T-helper 1 cell (primary cell): ENCODE results near the gene RPS3A.
"Not testable (repeated sequence)": the region's sequence is repeated elsewhere in the genome, so short reads cannot be mapped to it uniquely, and the experiment has no call there.

ENCODE experiments used
- DNase-seq, 5 donors: peaks; one replicate each; pipeline ENCODE4 v3.0.0-alpha.2; 2012 to 2020

The RPS3A gene

DNA sequence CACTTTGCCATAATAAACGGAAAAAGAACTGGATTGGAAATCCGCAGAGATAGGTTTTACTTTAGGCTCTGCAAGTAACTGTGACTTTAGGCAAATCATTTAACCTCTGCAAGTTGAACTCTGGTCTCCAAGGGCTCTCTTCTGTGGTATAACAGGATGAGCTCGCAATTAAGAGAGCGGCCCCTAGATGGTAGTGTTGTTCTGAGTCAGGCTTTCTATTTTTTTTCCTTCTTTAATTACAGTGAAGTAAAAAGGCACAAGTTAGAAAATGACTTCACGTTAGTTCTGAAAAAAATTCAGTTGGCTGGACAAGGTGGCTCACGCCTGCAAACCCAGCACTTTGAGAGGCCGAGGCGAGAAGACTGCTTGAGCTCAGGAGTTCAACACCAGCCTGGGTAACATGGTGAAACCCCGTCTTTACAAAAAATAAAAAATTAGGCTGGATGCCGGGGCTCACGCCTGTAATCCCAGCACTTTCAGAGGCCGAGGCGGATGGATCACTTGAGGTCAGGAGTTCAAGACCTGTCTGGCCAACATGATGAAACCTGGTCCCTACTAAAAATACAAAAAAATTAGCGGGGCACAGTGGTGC, 18.0 kb downstream of the RPS3A start:
- peak in 4 of 5 donors; percentile 9 to 55 (median 34) for DNase-seq

DNA sequence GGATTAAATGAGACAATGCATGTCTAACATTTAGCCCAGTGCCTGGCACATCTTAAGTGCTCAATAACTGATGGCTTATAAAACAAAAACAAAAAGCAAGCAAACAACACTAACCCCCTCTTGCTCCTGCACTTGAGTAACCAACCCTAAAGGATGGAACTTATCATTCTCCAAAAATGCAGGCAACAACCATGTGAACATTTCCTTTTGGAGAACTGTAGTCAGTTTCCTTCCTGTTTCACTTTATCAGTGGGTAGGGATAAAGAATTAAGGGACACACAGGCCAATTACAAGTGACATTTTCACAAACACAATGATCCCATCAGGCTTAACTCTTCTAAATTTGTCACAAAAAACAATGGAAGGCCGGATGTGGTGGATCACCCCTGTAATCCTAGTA, 30.4 kb downstream of the RPS3A start:
- DNase-seq = no peak

DNA sequence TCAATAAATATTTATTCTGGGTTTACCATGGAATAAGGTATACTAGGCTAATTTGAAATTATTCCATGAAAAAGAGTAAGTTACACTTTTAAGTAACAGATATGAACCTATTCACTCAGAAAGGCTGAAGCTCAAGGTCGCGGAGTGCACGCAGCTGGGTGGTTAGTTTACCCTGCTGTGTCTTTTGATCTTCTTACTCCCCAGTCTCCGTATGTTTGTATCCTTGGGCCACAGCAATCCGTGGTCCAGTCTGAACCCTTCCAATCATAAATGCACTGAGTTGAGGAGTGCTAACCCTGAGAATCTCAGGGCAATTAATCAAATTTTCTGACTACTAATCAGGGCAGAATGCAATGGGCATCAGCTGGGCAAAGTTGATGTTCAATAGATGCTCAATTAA, 33.9 kb downstream of the RPS3A start:
- DNase-seq = no peak

DNA sequence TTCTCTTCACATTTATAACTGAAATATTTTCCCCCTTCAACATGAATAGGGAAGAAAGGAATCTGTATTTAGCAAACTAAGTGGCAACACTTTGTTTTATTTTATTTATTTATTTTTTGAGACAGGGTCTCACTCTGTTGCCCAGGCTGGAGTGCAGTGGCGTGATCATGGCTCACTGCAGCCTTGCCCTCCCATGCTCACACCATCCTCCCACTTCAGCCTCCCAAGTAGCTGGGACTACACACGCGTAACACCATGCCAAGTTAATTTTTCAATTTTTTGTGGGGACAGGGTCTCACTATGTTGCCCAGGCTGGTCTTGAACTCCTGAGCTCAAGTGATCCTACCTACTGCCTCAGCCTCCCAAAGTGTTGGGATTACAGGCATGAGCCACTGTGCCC, 36.6 kb downstream of the RPS3A start:
- not testable (repeated sequence) for DNase-seq

DNA sequence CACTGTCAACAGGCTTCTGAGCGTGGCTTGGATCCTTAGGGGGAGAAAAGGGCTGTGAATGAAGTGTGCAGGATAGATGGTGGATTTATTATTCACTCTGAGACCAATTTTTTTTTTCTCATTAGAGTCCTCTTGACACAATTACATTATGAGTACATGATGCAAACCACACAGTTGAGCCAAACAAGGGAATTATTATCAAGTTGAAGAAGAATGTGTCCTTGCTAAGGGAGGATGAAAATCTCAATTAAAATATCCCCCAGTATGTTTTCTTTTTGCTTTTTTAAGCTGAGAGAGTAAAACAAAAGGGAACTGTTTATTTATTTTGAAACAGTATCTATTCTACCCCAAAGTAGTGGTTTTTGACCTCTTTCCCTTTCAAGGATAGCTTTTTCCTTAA, 40.4 kb downstream of the RPS3A start:
- DNase-seq = no peak

DNA sequence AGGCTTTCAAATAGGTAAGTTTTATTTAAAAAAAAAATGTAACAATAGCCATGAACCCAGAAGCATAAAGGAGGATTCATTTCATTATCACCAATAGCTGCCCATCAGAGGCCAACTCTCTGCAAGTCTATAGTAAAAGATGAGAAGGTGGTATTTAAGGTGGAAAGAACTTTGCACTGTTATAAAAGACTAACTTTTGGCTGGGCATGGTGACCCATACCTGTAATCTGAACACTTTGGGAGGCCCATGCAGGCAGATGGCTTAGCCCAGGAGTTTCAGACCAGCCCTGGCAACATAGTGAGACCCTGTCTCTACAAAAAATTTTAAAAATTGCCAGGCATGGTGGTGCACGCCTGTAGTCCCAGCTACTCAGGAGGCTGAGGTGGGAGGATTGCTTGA, 43.3 kb downstream of the RPS3A start:
- no peak for DNase-seq

DNA sequence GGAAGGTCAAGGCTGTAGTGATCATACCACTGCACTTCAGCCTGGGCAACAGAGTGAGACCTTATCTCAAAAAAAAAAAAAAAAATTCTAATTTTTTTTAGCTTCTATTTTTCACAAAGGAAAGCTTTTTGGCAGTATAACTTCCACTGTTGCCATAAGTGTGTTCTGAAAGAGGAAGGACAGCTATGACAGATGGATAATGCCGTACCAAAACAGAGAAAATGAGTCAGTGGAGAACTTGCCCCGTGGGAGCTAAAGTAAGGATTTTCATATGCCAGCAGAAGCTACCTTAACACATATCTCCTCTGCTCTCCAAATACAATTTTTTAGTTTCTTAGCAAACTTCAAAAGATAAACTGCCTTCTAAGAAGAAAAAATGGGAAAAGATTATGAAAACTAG, 43.7 kb downstream of the RPS3A start:
- DNase-seq = no peak

DNA sequence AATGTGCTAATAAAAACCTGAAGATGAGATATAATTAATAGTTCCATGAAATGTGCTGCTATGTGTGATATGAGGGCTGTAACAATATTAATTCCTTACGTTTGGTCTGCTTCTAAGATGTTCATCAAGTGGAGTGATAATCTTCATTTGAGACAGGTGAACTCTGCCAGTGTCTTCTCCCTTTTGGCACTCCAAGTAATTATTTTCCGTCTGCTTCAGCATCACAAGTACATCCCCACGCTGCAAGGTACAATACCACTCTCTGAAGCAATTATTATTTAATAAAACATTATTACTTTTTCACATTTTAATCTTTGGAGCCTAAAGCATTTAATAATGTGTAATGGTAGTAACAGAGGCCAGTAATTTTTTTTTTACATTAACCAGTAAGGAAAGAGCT, 44.4 kb downstream of the RPS3A start:
- DNase-seq = no peak

DNA sequence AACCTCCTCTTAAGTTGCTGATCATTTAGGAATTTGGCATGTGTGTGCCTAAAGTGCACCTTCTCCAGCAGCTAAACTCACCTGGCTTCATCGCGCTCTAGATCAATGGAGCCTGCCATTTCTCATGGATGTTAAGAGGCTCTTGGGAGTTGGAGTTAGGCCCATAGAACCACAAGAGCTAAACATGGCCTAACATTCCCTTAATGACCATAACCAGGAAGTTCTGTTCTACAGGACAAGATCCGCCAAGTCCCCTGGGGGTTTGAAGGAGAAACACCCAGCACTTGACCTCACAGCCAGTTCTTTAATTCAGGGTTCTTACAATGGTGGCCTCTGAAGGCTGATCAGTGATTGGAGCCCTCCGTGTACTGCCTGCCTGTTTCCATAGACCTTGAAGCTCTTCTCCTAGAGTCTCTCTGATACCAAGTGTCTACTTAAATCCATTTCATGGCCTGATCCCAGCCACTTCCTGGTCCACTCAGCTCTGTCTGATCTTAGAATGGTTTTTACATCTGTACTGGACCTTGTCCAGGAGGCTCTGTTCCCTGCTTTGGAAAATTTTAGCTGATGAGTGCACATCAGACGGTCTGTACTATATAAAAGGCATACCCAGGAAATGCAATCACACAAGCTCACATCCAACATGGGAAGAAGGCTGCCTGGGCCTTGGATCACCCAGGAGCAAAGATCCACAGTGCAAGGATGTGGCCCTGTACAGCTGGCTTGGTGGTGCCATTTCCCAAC, 45.1 kb downstream of the RPS3A start:
- DNase-seq = no peak

DNA sequence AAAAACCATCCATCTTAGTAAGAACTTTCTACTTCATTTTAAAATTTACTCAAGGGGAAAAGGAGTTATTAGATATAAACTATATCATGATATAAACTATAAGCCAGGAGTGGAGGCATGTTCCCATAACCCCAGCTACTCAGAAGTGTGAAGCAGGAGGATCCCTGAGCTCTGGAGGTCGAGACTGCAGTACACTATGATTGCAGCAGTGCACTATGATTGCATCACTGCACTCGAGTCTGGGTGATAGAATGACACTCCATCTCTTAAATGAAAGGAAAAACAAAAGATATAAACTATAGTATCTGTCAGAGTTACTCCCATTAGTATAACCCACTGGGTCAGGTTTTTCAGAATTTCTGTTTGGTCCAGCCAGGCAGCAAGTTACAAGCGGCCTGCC, 47.6 kb downstream of the RPS3A start:
- no peak for DNase-seq

DNA sequence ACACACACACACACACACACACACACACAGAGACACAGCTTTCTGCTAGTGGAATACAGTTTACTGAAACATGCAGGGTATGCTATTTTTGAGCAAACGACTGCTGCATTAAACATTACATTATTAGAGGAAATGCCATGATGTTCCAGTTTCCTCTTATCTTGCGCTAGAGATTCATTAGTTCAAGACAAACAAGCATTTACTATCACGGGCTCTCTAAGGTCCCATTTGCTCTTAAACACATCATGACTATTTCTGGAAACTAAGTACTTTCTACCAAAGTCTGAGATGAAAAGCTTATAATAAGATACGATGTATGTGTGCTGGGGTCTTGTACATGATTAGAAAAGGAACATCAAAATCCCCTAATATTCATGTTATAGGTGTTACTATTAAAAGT, 48.8 kb downstream of the RPS3A start:
- no peak for DNase-seq

DNA sequence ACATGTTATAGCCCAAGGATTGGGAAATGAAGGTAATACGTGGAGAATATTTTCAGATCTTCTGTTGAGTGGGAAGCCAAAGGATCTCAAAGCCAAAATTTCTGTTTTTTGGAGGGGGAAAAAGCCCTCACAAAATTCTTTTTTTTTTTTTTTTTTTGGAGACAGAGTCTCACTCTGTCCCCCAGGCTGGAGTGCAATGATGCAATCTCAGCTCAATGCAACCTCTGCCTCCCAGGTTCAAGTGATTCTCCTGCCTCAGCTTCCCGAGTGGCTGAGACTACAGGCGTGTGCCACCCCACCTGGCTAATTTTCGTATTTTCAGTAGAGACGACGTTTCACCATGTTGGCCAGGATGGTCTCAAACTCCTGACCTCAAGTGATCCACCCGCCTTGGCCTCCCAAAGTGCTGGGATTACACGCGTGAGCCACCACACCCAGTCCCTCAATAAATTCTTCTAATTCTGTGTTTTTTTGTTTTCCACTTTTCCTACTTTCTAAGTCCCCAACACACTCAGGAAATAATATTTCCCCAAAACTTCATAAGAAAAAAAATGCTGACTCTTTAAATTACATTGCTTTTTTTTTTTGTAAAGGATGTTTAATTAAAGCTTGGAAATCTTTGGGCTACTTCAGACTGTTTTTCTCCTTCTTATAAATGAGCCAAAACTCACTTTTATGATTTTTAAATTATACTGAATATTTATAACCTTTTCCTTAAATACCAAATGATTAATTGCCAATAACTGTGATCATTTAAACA, 51.6 kb downstream of the RPS3A start:
- DNase-seq = no peak

DNA sequence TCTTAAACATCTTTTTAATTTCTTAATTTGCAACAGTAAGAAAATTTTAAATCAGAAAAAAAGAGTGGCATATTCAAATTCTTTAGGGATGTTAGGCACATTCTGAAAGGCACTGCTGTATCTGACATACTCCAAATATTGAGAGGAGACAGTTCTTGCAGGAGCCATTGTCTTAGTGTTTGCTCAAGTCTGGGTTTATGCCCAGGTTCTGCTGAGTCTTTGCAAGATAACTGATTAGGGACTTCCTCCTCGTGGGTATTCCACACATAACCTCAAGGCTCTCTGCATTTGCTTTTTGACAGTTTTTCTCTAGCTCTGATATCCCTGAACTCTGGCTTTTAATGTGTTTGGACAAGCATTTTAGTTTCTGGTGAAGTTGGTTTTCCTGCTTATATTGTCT, 52.6 kb downstream of the RPS3A start:
- DNase-seq = no peak

DNA sequence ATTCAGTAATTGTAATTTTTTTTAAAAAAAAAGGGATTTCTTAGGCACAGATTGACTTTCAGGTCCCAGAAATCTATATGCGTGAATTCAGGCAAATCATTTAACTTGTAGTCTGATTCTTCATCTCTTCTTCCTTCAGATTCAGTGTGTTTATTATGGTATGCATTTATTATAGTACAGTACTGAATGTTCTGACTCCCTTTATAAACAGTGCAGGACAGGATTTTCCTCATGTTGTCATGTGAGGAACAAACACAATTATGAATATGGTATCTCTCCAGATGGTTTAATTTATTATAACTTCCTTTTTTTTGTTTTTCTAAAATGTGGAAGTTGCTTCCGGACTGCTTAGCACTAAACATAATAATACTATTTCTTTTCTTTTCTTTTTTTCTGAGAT, 54.2 kb downstream of the RPS3A start:
- DNase-seq = no peak
